Measurements from ENCODE around the gene C1QTNF2.

The C1QTNF2 gene

GRCh38 chr5:160382346-160382745 is 11.9 kb upstream of the C1QTNF2 start:
- DNase-seq (ENCODE audit: low read depth, low spot score): no peak
- H3K4me1 ChIP-seq (ENCODE audit: insufficient read depth, insufficient read length): no peaks in the 10 kb centered on the region
- TF ChIP-seq YY1 (IDR thresholded peaks at IDR 0.05; ENCODE audit: insufficient read depth, insufficient read length) (no peak), SUZ12 (IDR thresholded peaks at IDR 0.05; ENCODE audit: extremely low read depth, insufficient read depth, insufficient read length) (no peak), ZNF274 (IDR thresholded peaks at IDR 0.05; ENCODE audit: low read depth, low read length) (no peak)
- no peaks in the 10 kb centered on the region for H3K36me3 ChIP-seq (ENCODE audit: insufficient read depth, insufficient read length, low read length)
- no peak overlapping the region for H3K4me3 ChIP-seq (ENCODE audit: insufficient read length, low read depth)
- no peaks in the 10 kb centered on the region for H3K27me3 ChIP-seq (ENCODE audit: insufficient read depth, insufficient read length)
- peaks cover 3% of the 10 kb centered on the region; the same call in 1 of the 2 replicates for H3K9me3 ChIP-seq (ENCODE audit: insufficient read depth, low read length)
- no peak overlapping the region for H3K9ac ChIP-seq (ENCODE audit: insufficient read length, low read depth)

DNA sequence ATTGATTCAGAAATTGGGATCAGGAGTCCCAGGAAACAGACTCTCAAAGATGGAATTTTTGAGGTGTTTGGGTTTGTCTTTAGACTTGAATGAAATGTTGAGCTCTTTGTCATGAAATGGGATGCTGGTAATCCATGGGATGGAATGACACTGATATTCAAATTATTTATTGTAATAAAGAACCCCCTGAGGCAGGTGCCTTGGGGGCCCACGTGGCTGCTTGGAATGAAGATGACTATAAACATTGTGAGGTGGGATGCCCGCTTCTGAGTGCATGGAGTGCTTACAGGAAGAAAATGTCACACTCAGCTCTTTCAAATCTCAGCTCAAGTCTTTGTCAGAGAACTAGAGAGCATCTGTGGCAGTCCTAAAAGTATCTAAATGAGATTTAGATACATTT is 9.6 kb upstream of the C1QTNF2 start:
- H3K9ac ChIP-seq (ENCODE audit: insufficient read length, low read depth): no peak overlapping the region
- no peak overlapping the region for H3K4me3 ChIP-seq (ENCODE audit: insufficient read length, low read depth)
- DNase-seq (ENCODE audit: low read depth, low spot score): no peak
- TF ChIP-seq YY1 (IDR thresholded peaks at IDR 0.05; ENCODE audit: insufficient read depth, insufficient read length): no peak
- no peak for TF ChIP-seq ZNF274 (IDR thresholded peaks at IDR 0.05; ENCODE audit: low read depth, low read length)
- TF ChIP-seq SUZ12 (IDR thresholded peaks at IDR 0.05; ENCODE audit: extremely low read depth, insufficient read depth, insufficient read length): no peak
- H3K27me3 ChIP-seq (ENCODE audit: insufficient read depth, insufficient read length): no peaks in the 10 kb centered on the region
- H3K36me3 ChIP-seq (ENCODE audit: insufficient read depth, insufficient read length, low read length): no peaks in the 10 kb centered on the region
- H3K9me3 ChIP-seq (ENCODE audit: insufficient read depth, low read length): no peaks in the 10 kb centered on the region
- no peaks in the 10 kb centered on the region for H3K4me1 ChIP-seq (ENCODE audit: insufficient read depth, insufficient read length)

- DNase-seq (ENCODE audit: low read depth, low spot score): no peak
- Histone ChIP-seq H3K9me3 (ENCODE audit: insufficient read depth, low read length) (no peaks in the 10 kb centered on the region), H3K4me1 (ENCODE audit: insufficient read depth, insufficient read length) (no peaks in the 10 kb centered on the region), H3K27me3 (ENCODE audit: insufficient read depth, insufficient read length) (no peaks in the 10 kb centered on the region), H3K9ac (ENCODE audit: insufficient read length, low read depth) (no peak overlapping the region), H3K4me3 (ENCODE audit: insufficient read length, low read depth) (no peak overlapping the region), H3K36me3 (ENCODE audit: insufficient read depth, insufficient read length, low read length) (no peaks in the 10 kb centered on the region)
- no peak for TF ChIP-seq SUZ12 (IDR thresholded peaks at IDR 0.05; ENCODE audit: extremely low read depth, insufficient read depth, insufficient read length)
- no peak for TF ChIP-seq YY1 (IDR thresholded peaks at IDR 0.05; ENCODE audit: insufficient read depth, insufficient read length)
- TF ChIP-seq ZNF274 (IDR thresholded peaks at IDR 0.05; ENCODE audit: low read depth, low read length): no peak
Measured at GRCh38 chr5:160379511-160379910, 9.1 kb upstream of the C1QTNF2 start.

- Histone ChIP-seq H3K4me3 (ENCODE audit: insufficient read length, low read depth) (no peak overlapping the region), H3K36me3 (ENCODE audit: insufficient read depth, insufficient read length, low read length) (no peaks in the 10 kb centered on the region), H3K4me1 (ENCODE audit: insufficient read depth, insufficient read length) (no peaks in the 10 kb centered on the region), H3K27me3 (ENCODE audit: insufficient read depth, insufficient read length) (no peaks in the 10 kb centered on the region), H3K9ac (ENCODE audit: insufficient read length, low read depth) (no peak overlapping the region), H3K9me3 (ENCODE audit: insufficient read depth, low read length) (no peaks in the 10 kb centered on the region)
- DNase-seq (ENCODE audit: low read depth, low spot score): no peak
- TF ChIP-seq SUZ12 (IDR thresholded peaks at IDR 0.05; ENCODE audit: extremely low read depth, insufficient read depth, insufficient read length) (no peak), ZNF274 (IDR thresholded peaks at IDR 0.05; ENCODE audit: low read depth, low read length) (no peak), YY1 (IDR thresholded peaks at IDR 0.05; ENCODE audit: insufficient read depth, insufficient read length) (no peak)
Measured at GRCh38 chr5:160378330-160378729, 7.9 kb upstream of the C1QTNF2 start.

DNA sequence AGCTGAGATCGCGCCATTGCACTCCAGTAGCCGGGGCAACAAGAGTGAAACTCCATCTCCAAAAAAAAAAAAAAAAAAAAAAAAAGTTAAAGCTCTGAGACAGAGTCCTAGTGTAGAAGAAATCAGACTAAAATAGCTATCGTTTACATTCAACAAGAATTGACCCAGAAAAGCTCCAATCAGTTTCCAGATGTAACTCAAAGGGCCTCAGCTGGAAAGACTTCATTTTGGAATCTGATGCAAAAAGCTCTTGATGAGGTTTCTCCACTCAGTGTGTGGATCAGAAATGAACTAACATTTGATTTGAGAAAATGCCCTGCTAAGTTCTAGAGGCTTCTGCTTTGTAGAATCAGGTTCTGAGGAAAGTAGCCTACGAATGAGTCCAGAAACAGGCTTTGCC is 7.2 kb upstream of the C1QTNF2 start:
- no peak for DNase-seq (ENCODE audit: low read depth, low spot score)
- no peak overlapping the region for H3K9ac ChIP-seq (ENCODE audit: insufficient read length, low read depth)
- TF ChIP-seq SUZ12 (IDR thresholded peaks at IDR 0.05; ENCODE audit: extremely low read depth, insufficient read depth, insufficient read length) (no peak), ZNF274 (IDR thresholded peaks at IDR 0.05; ENCODE audit: low read depth, low read length) (no peak), YY1 (IDR thresholded peaks at IDR 0.05; ENCODE audit: insufficient read depth, insufficient read length) (no peak)
- H3K4me3 ChIP-seq (ENCODE audit: insufficient read length, low read depth): no peak overlapping the region
- no peaks in the 10 kb centered on the region for H3K9me3 ChIP-seq (ENCODE audit: insufficient read depth, low read length)
- no peaks in the 10 kb centered on the region for H3K4me1 ChIP-seq (ENCODE audit: insufficient read depth, insufficient read length)
- no peaks in the 10 kb centered on the region for H3K36me3 ChIP-seq (ENCODE audit: insufficient read depth, insufficient read length, low read length)
- H3K27me3 ChIP-seq (ENCODE audit: insufficient read depth, insufficient read length): no peaks in the 10 kb centered on the region

- no peak overlapping the region for H3K4me3 ChIP-seq (ENCODE audit: insufficient read length, low read depth)
- no peaks in the 10 kb centered on the region for H3K4me1 ChIP-seq (ENCODE audit: insufficient read depth, insufficient read length)
- no peak for DNase-seq (ENCODE audit: low read depth, low spot score)
- H3K36me3 ChIP-seq (ENCODE audit: insufficient read depth, insufficient read length, low read length): no peaks in the 10 kb centered on the region
- TF ChIP-seq SUZ12 (IDR thresholded peaks at IDR 0.05; ENCODE audit: extremely low read depth, insufficient read depth, insufficient read length) (no peak), ZNF274 (IDR thresholded peaks at IDR 0.05; ENCODE audit: low read depth, low read length) (no peak)
- H3K9me3 ChIP-seq (ENCODE audit: insufficient read depth, low read length): no peaks in the 10 kb centered on the region
- peaks cover 5% of the 10 kb centered on the region for H3K27me3 ChIP-seq (ENCODE audit: insufficient read depth, insufficient read length)
- H3K9ac ChIP-seq (ENCODE audit: insufficient read length, low read depth): no peak overlapping the region
Measured at GRCh38 chr5:160376416-160376815, 6.0 kb upstream of the C1QTNF2 start.

GRCh38 chr5:160375701-160376100 is 5.3 kb upstream of the C1QTNF2 start:
- TF ChIP-seq YY1 (IDR thresholded peaks at IDR 0.05; ENCODE audit: insufficient read depth, insufficient read length) (no peak), SUZ12 (IDR thresholded peaks at IDR 0.05; ENCODE audit: extremely low read depth, insufficient read depth, insufficient read length) (no peak), ZNF274 (IDR thresholded peaks at IDR 0.05; ENCODE audit: low read depth, low read length) (no peak)
- H3K9me3 ChIP-seq (ENCODE audit: insufficient read depth, low read length): no peaks in the 10 kb centered on the region
- H3K36me3 ChIP-seq (ENCODE audit: insufficient read depth, insufficient read length, low read length): no peaks in the 10 kb centered on the region
- H3K4me3 ChIP-seq (ENCODE audit: insufficient read length, low read depth): no peak overlapping the region
- no peak overlapping the region for H3K9ac ChIP-seq (ENCODE audit: insufficient read length, low read depth)
- no peak for DNase-seq (ENCODE audit: low read depth, low spot score)
- peaks cover 4% of the 10 kb centered on the region for H3K4me1 ChIP-seq (ENCODE audit: insufficient read depth, insufficient read length)
- peaks cover 12% of the 10 kb centered on the region for H3K27me3 ChIP-seq (ENCODE audit: insufficient read depth, insufficient read length)

- no peak for TF ChIP-seq SUZ12 (IDR thresholded peaks at IDR 0.05; ENCODE audit: extremely low read depth, insufficient read depth, insufficient read length)
- TF ChIP-seq YY1 (IDR thresholded peaks at IDR 0.05; ENCODE audit: insufficient read depth, insufficient read length): no peak
- no peak for TF ChIP-seq ZNF274 (IDR thresholded peaks at IDR 0.05; ENCODE audit: low read depth, low read length)
Measured at GRCh38 chr5:160375166-160375565, 4.7 kb upstream of the C1QTNF2 start.

More at GRCh38 chr5:160375166-160375565, 4.7 kb upstream of the C1QTNF2 start:
- no peak overlapping the region for H3K4me3 ChIP-seq (ENCODE audit: insufficient read length, low read depth)
- no peaks in the 10 kb centered on the region for H3K9me3 ChIP-seq (ENCODE audit: insufficient read depth, low read length)
- no peak for DNase-seq (ENCODE audit: low read depth, low spot score)
- H3K9ac ChIP-seq (ENCODE audit: insufficient read length, low read depth): no peak overlapping the region
- H3K27me3 ChIP-seq (ENCODE audit: insufficient read depth, insufficient read length): peaks cover 18% of the 10 kb centered on the region
- H3K36me3 ChIP-seq (ENCODE audit: insufficient read depth, insufficient read length, low read length): no peaks in the 10 kb centered on the region
- H3K4me1 ChIP-seq (ENCODE audit: insufficient read depth, insufficient read length): peaks cover 6% of the 10 kb centered on the region
